Keratinocyte (primary cell): ENCODE data around the gene STXBP1. TPM values are rescaled to one million over a fixed set of nuclear protein-coding genes. Genes with fewer than 3 reads are reported as not detected.

ENCODE experiments used
- DNase-seq: peaks from one replicate; pipeline ENCODE4 v3.0.0-alpha.2; 2011; ENCODE audit warnings: low read depth, missing footprints, low spot score
- FAIRE-seq: peaks from 2 replicates; lab custom pipeline; 2011; peaks lifted over from hg19 to GRCh38; lab: Jason Lieb, UNC
- H2AFZ ChIP-seq: 2 replicates; pipeline ENCODE4 v1.6.0; 2012; ENCODE audit warnings: low read length, control low read depth, inconsistent platforms; ENCODE audit not compliant: control insufficient read depth
- H3K27ac ChIP-seq: 2 replicates; pipeline ENCODE4 v1.5.1; 2011; ENCODE audit warnings: low read length; ENCODE audit not compliant: control insufficient read depth, insufficient read depth
- H3K27me3 ChIP-seq: 3 replicates; pipeline ENCODE4 v1.6.0; 2011; ENCODE audit warnings: low read length; ENCODE audit not compliant: control insufficient read depth, insufficient read depth; ENCODE audit errors: extremely low read depth
- H3K36me3 ChIP-seq, 2 experiments: 2 replicates in 1 of 2; 3 replicates in 1 of 2; pipeline ENCODE4 v1.5.1; 2011; ENCODE audit warnings: low read length in 2 of 2, mild to moderate bottlenecking in 1 of 2; ENCODE audit not compliant: control insufficient read depth in 2 of 2, insufficient read depth in 2 of 2; ENCODE audit errors: extremely low read depth in 1 of 2
- H3K4me1 ChIP-seq: 3 replicates; pipeline ENCODE4 v1.5.1; 2011; ENCODE audit warnings: low read length; ENCODE audit not compliant: control insufficient read depth, insufficient read depth; ENCODE audit errors: extremely low read depth
- H3K4me2 ChIP-seq: 3 replicates; pipeline ENCODE4 v1.6.0; 2011; ENCODE audit warnings: low read depth, low read length; ENCODE audit not compliant: control insufficient read depth, insufficient read depth; ENCODE audit errors: extremely low read depth
- H3K4me3 ChIP-seq, 3 experiments: fragments of 200-600 bp in 1 of 3; sonication (generic) in 1 of 3; 2 replicates in 2 of 3; 3 replicates in 1 of 3; pipeline ENCODE4 v1.5.1; 2011 to 2016; ENCODE audit warnings: low read length in 3 of 3, mild to moderate bottlenecking in 3 of 3, control low read depth in 2 of 3, inconsistent platforms in 1 of 3, low read depth in 1 of 3, mixed read lengths in 1 of 3, mixed run types in 1 of 3, moderate library complexity in 1 of 3; ENCODE audit not compliant: control insufficient read depth in 2 of 3, insufficient read depth in 2 of 3; ENCODE audit errors: extremely low read depth in 1 of 3
- H3K79me2 ChIP-seq: 2 replicates; pipeline ENCODE4 v1.6.0; 2012; ENCODE audit warnings: low read length; ENCODE audit not compliant: control insufficient read depth, insufficient read depth
- H3K9ac ChIP-seq: 3 replicates; pipeline ENCODE4 v1.6.0; 2011; ENCODE audit warnings: low read length; ENCODE audit not compliant: control insufficient read depth, insufficient read depth; ENCODE audit errors: extremely low read depth
- H3K9me1 ChIP-seq: 3 replicates; pipeline ENCODE4 v1.6.0; 2011; ENCODE audit warnings: low read length; ENCODE audit not compliant: control insufficient read depth, insufficient read depth; ENCODE audit errors: extremely low read depth
- H3K9me3 ChIP-seq: 2 replicates; pipeline ENCODE4 v1.5.1; 2012; ENCODE audit warnings: low read depth, low read length; ENCODE audit not compliant: control insufficient read depth
- H4K20me1 ChIP-seq: 3 replicates; pipeline ENCODE4 v1.6.0; 2011; ENCODE audit warnings: low read length; ENCODE audit not compliant: control insufficient read depth, insufficient read depth; ENCODE audit errors: extremely low read depth
- CTCF ChIP-seq, 3 experiments: IDR thresholded peaks in 1 of 3; conservative IDR thresholded peaks in 1 of 3; optimal IDR thresholded peaks in 1 of 3; 2 replicates in 2 of 3; 3 replicates in 1 of 3; pipeline versions ENCODE3 to v1.5.1; 2011; ENCODE audit warnings: low read length in 3 of 3, mild to moderate bottlenecking in 3 of 3, moderate library complexity in 2 of 3, control low read depth in 1 of 3, inconsistent platforms in 1 of 3; ENCODE audit not compliant: insufficient read depth in 2 of 3; ENCODE audit errors: extremely low read depth in 1 of 3
- EZH2 ChIP-seq: IDR thresholded peaks from one replicate; pipeline ENCODE4 v1.6.1; 2012; ENCODE audit warnings: inconsistent platforms, mild to moderate bottlenecking, low read length, moderate library complexity
- dilution Hi-C: fragments of 300-500 bp; cut with MboI; formaldehyde crosslinking; loops from one replicate; pipeline ENCODE4 v1.7.0; 2020; ENCODE audit warnings: low sequenced_read_pairs; ENCODE audit not compliant: extremely low pct_ligation_motif_present
- polyA plus RNA-seq, 5 experiments: library from polyadenylated mRNA; depleted of rRNA in 3 of 5; stranded (reverse) in 3 of 5; stranded (forward) in 1 of 5; unstranded in 1 of 5; fragments of >200 nt; gene quantifications; 1 replicate in 1 of 5; 2 replicates in 3 of 5; 3 replicates in 1 of 5; pipeline versions ENCODE4 v1.2.1 to v1.2.3, GENCODE V29; 2011 to 2012; ENCODE audit warnings: missing spikeins in 2 of 5, low read depth in 1 of 5, low replicate concordance in 1 of 5

STXBP1 gene
- polyA plus RNA-seq, 1 donor (not counting 4 experiments of a cell fraction or from before 2014, with no cell fraction given), result 17.1 TPM

GRCh38 chr9:127707766-127708165 lies 95.7 kb downstream of the STXBP1 start:
- Histone ChIP-seq H3K27me3 (no peaks in the 10 kb centered on the region), H3K27ac (no peak overlapping the region), H3K4me1 (no peaks in the 10 kb centered on the region), H2AFZ (no peak overlapping the region), H3K36me3 (peaks cover 0 to 3% of the 10 kb centered on the region in 2 experiments), H3K79me2 (no peaks in the 10 kb centered on the region), H3K9me1 (no peaks in the 10 kb centered on the region), H3K4me3 (no peak overlapping the region), H4K20me1 (no peaks in the 10 kb centered on the region), H3K9me3 (no peaks in the 10 kb centered on the region), H3K9ac (no peak overlapping the region), H3K4me2 (no peak overlapping the region)
- peak in 2 of 3 experiments; percentile 9 to 27 for TF ChIP-seq CTCF (optimal IDR thresholded peaks at IDR 0.05 in 1 of 3, IDR thresholded peaks at IDR 0.05 in 1 of 3, conservative IDR thresholded peaks at IDR 0.05 in 1 of 3; ENCODE audit: extremely low read depth in 1 of 3, insufficient read depth in 2 of 3, low read length in 3 of 3)
- no peak for TF ChIP-seq EZH2
- no peak for FAIRE-seq
- dilution Hi-C loops, result no loop called here
- DNase-seq, result no peak

- Histone ChIP-seq H2AFZ (no peak overlapping the region), H3K27me3 (no peaks in the 10 kb centered on the region), H3K36me3 (peaks cover 0 to 4% of the 10 kb centered on the region in 2 experiments), H3K27ac (no peak overlapping the region), H3K4me1 (peaks cover 1% of the 10 kb centered on the region), H3K9ac (no peak overlapping the region), H3K4me2 (no peak overlapping the region), H3K4me3 (no peak overlapping the region), H3K9me3 (no peaks in the 10 kb centered on the region), H3K79me2 (peaks cover 4% of the 10 kb centered on the region), H4K20me1 (no peaks in the 10 kb centered on the region), H3K9me1 (no peaks in the 10 kb centered on the region)
- DNase-seq (no peak), FAIRE-seq (no peak)
- TF ChIP-seq EZH2, result no peak
- TF ChIP-seq CTCF (optimal IDR thresholded peaks at IDR 0.05 in 1 of 3, IDR thresholded peaks at IDR 0.05 in 1 of 3, conservative IDR thresholded peaks at IDR 0.05 in 1 of 3; ENCODE audit: extremely low read depth in 1 of 3, insufficient read depth in 2 of 3, low read length in 3 of 3), result no peak
- dilution Hi-C loops, result no loop called here
Observed at GRCh38 chr9:127708952-127709587, 97.0 kb downstream of the STXBP1 start.
